CD14-positive monocyte (primary cell): Measurements from ENCODE around the gene AIG1. TPM values are rescaled to one million over a fixed set of nuclear protein-coding genes. Genes with fewer than 3 reads are reported as not detected.

Experiments used
- DNase-seq, 3 donors: peaks; one replicate each; pipeline ENCODE4 v3.0.0-alpha.2; 2011 to 2022
- H2AFZ ChIP-seq: 2 replicates; pipeline ENCODE4 v1.6.0; 2012; ENCODE audit warnings: mild to moderate bottlenecking, low read depth, low read length, inconsistent platforms; ENCODE audit not compliant: insufficient read depth, poor library complexity, severe bottlenecking
- H3K27ac ChIP-seq, 2 donors: 1 replicate in 1 of 2; 2 replicates in 1 of 2; pipeline ENCODE4 v1.5.1; 2012 to 2013; ENCODE audit warnings: low read length in 2 of 2, control low read depth in 1 of 2, inconsistent platforms in 1 of 2, low read depth in 1 of 2, mild to moderate bottlenecking in 1 of 2
- H3K27me3 ChIP-seq, 2 donors: one replicate each; pipeline versions ENCODE4 v1.6.0 to v1.6.1; 2011 to 2013; ENCODE audit warnings: low read length in 2 of 2; ENCODE audit not compliant: control insufficient read depth in 2 of 2, insufficient read depth in 2 of 2
- H3K36me3 ChIP-seq, 2 donors: replicated peaks in 1 of 2; 1 replicate in 1 of 2; 2 replicates in 1 of 2; pipeline versions ENCODE4 v1.5.1 to v1.6.1; 2012 to 2013; ENCODE audit warnings: low read length in 2 of 2, control low read depth in 1 of 2, inconsistent platforms in 1 of 2, mild to moderate bottlenecking in 1 of 2; ENCODE audit not compliant: insufficient read depth in 2 of 2, control insufficient read depth in 1 of 2
- H3K4me1 ChIP-seq, 2 donors: 1 replicate in 1 of 2; 2 replicates in 1 of 2; pipeline versions ENCODE4 v1.5.1 to v1.6.1; 2012 to 2013; ENCODE audit warnings: low read length in 2 of 2, control low read depth in 1 of 2, inconsistent platforms in 1 of 2, mild to moderate bottlenecking in 1 of 2, moderate library complexity in 1 of 2; ENCODE audit not compliant: insufficient read depth in 2 of 2, control insufficient read depth in 1 of 2
- H3K4me2 ChIP-seq: replicated peaks from 2 replicates; pipeline ENCODE3; 2012; ENCODE audit warnings: low read length, moderate library complexity, mild to moderate bottlenecking; ENCODE audit not compliant: poor library complexity, severe bottlenecking; ENCODE audit errors: extremely low read depth
- H3K4me3 ChIP-seq, 3 experiments: fragments of 200-600 bp in 1 of 3; sonication (generic) in 1 of 3; replicated peaks in 1 of 3; 1 replicate in 2 of 3; 2 replicates in 1 of 3; pipeline ENCODE4 v1.5.1; 2011 to 2013; ENCODE audit warnings: low read length in 3 of 3, mild to moderate bottlenecking in 3 of 3, control low read depth in 2 of 3, low read depth in 2 of 3, inconsistent platforms in 1 of 3, moderate library complexity in 1 of 3
- H3K79me2 ChIP-seq: 2 replicates; pipeline ENCODE4 v1.6.0; 2012; ENCODE audit warnings: mild to moderate bottlenecking, control low read depth, inconsistent platforms, low read length, moderate library complexity; ENCODE audit not compliant: insufficient read depth
- H3K9ac ChIP-seq: 2 replicates; pipeline ENCODE4 v1.6.0; 2017; ENCODE audit warnings: low read length, mild to moderate bottlenecking; ENCODE audit not compliant: insufficient read depth, poor library complexity, severe bottlenecking
- H3K9me3 ChIP-seq, 2 donors: replicated peaks in 1 of 2; 1 replicate in 1 of 2; 2 replicates in 1 of 2; pipeline versions ENCODE4 v1.5.1 to v1.6.1; 2012 to 2013; ENCODE audit warnings: low read length in 2 of 2, control low read depth in 1 of 2; ENCODE audit not compliant: control insufficient read depth in 1 of 2, insufficient read depth in 1 of 2
- H4K20me1 ChIP-seq: 2 replicates; pipeline ENCODE4 v1.6.0; 2012; ENCODE audit warnings: mild to moderate bottlenecking, low read length, control low read depth, moderate library complexity; ENCODE audit not compliant: insufficient read depth
- H3K27ac Mint-ChIP-seq, 7 donors: one replicate each; pipeline ENCODE4 v1.8.0; 2020; ENCODE audit warnings: mild to moderate bottlenecking in 7 of 7, mixed read lengths in 7 of 7, moderate library complexity in 6 of 7, inconsistent platforms in 2 of 7
- H3K27me3 Mint-ChIP-seq, 3 donors: one replicate each; pipeline ENCODE4 v1.8.0; 2021 to 2022; ENCODE audit warnings: low read depth in 3 of 3, mild to moderate bottlenecking in 3 of 3, mixed read lengths in 3 of 3, moderate library complexity in 3 of 3, inconsistent platforms in 1 of 3
- H3K36me3 Mint-ChIP-seq, 2 donors: one replicate each; pipeline ENCODE4 v1.8.0; 2020; ENCODE audit warnings: mixed read lengths in 2 of 2, inconsistent platforms in 1 of 2, mild to moderate bottlenecking in 1 of 2
- H3K4me1 Mint-ChIP-seq: one replicate; pipeline ENCODE4 v1.8.0; 2020; ENCODE audit warnings: mild to moderate bottlenecking, mixed read lengths
- H3K4me3 Mint-ChIP-seq, 2 donors: one replicate each; pipeline ENCODE4 v1.8.0; 2020; ENCODE audit warnings: mild to moderate bottlenecking in 2 of 2, mixed read lengths in 2 of 2, moderate library complexity in 1 of 2
- H3K9me3 Mint-ChIP-seq, 7 donors: one replicate each; pipeline ENCODE4 v1.8.0; 2020 to 2022; ENCODE audit warnings: mixed read lengths in 7 of 7, mild to moderate bottlenecking in 6 of 7, moderate library complexity in 6 of 7, inconsistent platforms in 2 of 7
- WGBS: methylation state at CpG from one replicate; pipeline ENCODE4 v1.1.5; 2013; ENCODE audit warnings: missing lambda C conversion rate; ENCODE audit not compliant: insufficient coverage; 5-methylcytosine and 5-hydroxymethylcytosine counted together
- intact Hi-C, 2 donors: fragments of 100-400 bp; cut with micrococcal nuclease; formaldehyde crosslinking; loops; one replicate each; pipeline versions ENCODE4 v1.15.0 to v1.15.1; 2023
- polyA plus RNA-seq, 3 donors: library from polyadenylated mRNA; depleted of rRNA in 1 of 3; unstranded in 2 of 3; stranded (reverse) in 1 of 3; fragments of 300-500 nt in 2 of 3; fragments of >200 nt in 1 of 3; fragmentation: Illumina TruSeq in 2 of 3; gene quantifications; 1 replicate in 2 of 3; 2 replicates in 1 of 3; pipeline ENCODE4 v1.2.3, GENCODE V29; 2012 to 2021
- TF ChIP-seq, protein P1 (sequence below): fragments of 200-600 bp; IDR thresholded peaks from one replicate; pipeline ENCODE4 v1.8.0; 2022; ENCODE audit warnings: antibody characterized with exemption, mild to moderate bottlenecking

Gene AIG1
- polyA plus RNA-seq, 3 donors = 6.7 to 7.6 (median 6.8) TPM

DNA sequence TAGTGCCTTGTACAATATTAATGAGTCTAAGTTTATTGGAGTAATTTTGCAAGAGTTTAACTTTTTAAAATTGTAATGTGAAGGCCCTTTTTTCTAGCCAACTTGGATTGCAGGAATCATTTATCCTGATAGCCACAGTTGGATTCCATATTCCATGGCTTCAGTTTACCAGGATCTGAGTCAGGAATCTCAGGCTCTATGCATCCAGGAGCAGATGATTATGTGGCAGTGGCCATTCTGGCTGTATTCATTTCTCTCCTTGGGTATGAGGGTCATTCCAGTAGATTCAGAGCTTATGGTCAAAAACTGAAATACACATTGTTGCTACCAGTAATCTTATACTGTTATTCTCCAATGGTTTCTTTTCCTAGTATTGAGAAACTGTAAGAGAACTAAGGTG lies 2.9 kb downstream of the AIG1 start:
- Mint-ChIP-seq H3K27me3 (no peaks in the 10 kb centered on the region), H3K9me3 (no peaks in the 10 kb centered on the region), H3K4me1 (peaks cover 16% of the 10 kb centered on the region), H3K36me3 (no peaks in the 10 kb centered on the region), H3K27ac (no peak overlapping the region), H3K4me3 (no peak overlapping the region)
- Histone ChIP-seq H3K79me2 (no peaks in the 10 kb centered on the region), H3K4me3 (no peak overlapping the region), H3K9me3 (no peaks in the 10 kb centered on the region), H3K36me3 (no peaks in the 10 kb centered on the region), H3K9ac (no peak overlapping the region), H3K27me3 (no peaks in the 10 kb centered on the region), H3K4me2 (no peak overlapping the region), H3K4me1 (peaks cover 15 to 19% of the 10 kb centered on the region in 2 donors), H4K20me1 (no peaks in the 10 kb centered on the region), H3K27ac (no peak overlapping the region), H2AFZ (no peak overlapping the region)
- TF ChIP-seq, protein P1, sequence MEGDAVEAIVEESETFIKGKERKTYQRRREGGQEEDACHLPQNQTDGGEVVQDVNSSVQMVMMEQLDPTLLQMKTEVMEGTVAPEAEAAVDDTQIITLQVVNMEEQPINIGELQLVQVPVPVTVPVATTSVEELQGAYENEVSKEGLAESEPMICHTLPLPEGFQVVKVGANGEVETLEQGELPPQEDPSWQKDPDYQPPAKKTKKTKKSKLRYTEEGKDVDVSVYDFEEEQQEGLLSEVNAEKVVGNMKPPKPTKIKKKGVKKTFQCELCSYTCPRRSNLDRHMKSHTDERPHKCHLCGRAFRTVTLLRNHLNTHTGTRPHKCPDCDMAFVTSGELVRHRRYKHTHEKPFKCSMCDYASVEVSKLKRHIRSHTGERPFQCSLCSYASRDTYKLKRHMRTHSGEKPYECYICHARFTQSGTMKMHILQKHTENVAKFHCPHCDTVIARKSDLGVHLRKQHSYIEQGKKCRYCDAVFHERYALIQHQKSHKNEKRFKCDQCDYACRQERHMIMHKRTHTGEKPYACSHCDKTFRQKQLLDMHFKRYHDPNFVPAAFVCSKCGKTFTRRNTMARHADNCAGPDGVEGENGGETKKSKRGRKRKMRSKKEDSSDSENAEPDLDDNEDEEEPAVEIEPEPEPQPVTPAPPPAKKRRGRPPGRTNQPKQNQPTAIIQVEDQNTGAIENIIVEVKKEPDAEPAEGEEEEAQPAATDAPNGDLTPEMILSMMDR = no peak
- no peak for DNase-seq
- intact Hi-C loops = loop anchor here in 1 of 2 donors (10.0 kb wide), 2 partner anchors 119 to 481 kb away; partner anchors contain the start of gene HIVEP2

DNA sequence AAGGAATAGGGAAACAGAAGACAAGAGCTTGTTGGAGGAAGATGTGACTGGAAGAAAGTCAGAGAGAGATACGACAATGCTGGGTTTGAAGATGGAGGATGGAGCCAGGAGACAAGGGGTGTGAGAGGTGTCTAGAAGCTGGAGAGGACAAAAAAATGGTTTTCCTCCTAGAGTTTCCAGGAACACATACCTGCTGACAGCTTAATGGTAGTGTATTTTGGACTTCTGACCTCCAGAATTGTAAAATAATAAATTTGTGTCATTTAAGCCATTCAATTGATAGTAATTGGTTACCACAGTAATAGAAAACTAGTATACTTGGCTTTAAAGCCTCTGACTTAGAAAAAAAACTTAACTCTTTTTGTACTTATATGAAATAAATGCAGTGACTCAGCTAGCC lies 3.6 kb downstream of the AIG1 start:
- no CpG with 5 or more reads among the region's 1 CpG for WGBS

More for the DNA sequence above, 3.6 kb downstream of the AIG1 start:
- H3K27me3 Mint-ChIP-seq = no peaks in the 10 kb centered on the region
- no peaks in the 10 kb centered on the region for H3K36me3 Mint-ChIP-seq
- intact Hi-C loops = loop anchor here in 1 of 2 donors (10.0 kb wide), 2 partner anchors 119 to 481 kb away; partner anchors contain the start of gene HIVEP2
- Histone ChIP-seq H3K4me2 (no peak overlapping the region), H3K27ac (no peak overlapping the region), H3K4me1 (peaks cover 15 to 19% of the 10 kb centered on the region in 2 donors), H3K9me3 (no peaks in the 10 kb centered on the region), H4K20me1 (no peaks in the 10 kb centered on the region), H3K36me3 (no peaks in the 10 kb centered on the region), H3K9ac (no peak overlapping the region), H3K79me2 (no peaks in the 10 kb centered on the region), H2AFZ (no peak overlapping the region), H3K4me3 (no peak overlapping the region), H3K27me3 (no peaks in the 10 kb centered on the region)
- DNase-seq = no peak
- no peak overlapping the region for H3K27ac Mint-ChIP-seq
- peaks cover 16% of the 10 kb centered on the region for H3K4me1 Mint-ChIP-seq
- TF ChIP-seq, protein P1 = no peak
- no peaks in the 10 kb centered on the region for H3K9me3 Mint-ChIP-seq
- no peak overlapping the region for H3K4me3 Mint-ChIP-seq
